Fibroblast of skin of abdomen (primary cell): Measurements from ENCODE around the gene TBC1D14.

ENCODE experiments used
- DNase-seq: peaks from one replicate; pipeline ENCODE4 v3.0.0-alpha.2; 2013

The TBC1D14 gene

DNA sequence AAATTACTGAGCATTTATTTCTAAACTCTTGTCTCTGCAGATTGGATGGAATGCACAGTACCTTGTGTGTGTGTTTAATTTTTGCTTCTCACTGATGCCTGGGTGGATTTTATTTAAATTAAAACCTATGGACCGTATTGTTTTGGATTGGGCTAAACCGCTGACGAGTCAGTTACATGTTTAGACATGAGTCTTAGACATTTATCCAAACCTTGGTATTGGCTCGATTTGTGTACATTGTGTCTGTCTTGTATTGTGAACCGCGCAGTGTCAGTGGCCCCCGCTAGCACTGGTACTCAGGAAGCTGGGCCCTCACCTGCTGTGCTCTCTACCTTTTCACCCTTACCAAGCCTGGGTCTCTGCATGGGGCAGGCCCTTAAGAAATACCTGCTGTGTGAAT lies 92.7 kb downstream of the TBC1D14 start:
- DNase-seq, result no peak

DNA sequence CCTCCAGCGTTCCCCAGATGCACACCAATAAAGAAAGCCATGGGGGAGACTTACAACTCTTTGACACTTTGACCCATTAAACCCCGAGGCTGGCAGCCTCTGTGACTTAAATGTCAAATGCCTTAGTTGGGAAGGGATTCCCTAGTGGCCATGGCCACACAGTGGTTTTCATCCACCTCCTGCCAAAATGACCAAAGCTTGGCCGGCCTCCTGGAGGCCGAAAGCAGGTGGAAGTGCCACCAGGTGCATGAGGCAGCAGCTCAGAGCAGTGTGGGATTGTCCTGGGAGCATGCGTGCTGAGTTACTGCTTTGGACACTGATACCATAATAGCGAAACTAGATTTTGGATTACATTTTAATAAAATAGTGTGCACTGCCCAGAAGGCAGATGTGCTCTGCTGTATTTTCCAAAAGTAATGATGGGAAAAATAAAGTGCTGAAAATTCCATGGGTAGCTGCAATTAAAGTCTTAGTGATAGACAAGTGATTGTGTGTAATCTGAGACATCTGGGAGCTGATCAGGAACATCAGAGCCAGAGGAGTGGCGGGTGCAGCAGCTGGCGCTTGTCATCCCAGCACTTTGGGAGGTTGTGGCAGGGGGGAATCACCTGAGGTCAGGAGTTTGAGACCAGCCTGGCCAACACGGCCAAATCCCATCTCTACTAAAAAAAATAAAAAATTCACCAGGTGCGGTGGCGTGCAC lies 93.7 kb downstream of the TBC1D14 start:
- DNase-seq, result no peak

DNA sequence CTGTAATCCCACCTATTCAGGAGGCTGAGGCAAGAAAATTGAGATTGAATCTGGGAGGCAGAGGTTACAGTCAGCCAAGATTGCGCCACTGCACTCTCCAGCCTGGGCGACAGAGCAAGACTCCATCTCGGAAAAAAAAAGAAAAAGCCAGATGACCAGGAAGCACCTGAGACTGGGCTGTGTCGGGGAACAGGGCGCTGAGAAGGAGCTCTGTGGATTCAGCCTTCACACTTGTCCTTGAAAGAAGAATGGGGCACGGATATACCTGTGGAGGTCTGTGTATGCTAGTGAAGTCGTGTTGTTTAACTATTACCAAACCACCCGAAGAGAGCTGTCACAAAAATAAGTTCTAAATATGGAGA lies 94.2 kb downstream of the TBC1D14 start:
- no peak for DNase-seq

DNA sequence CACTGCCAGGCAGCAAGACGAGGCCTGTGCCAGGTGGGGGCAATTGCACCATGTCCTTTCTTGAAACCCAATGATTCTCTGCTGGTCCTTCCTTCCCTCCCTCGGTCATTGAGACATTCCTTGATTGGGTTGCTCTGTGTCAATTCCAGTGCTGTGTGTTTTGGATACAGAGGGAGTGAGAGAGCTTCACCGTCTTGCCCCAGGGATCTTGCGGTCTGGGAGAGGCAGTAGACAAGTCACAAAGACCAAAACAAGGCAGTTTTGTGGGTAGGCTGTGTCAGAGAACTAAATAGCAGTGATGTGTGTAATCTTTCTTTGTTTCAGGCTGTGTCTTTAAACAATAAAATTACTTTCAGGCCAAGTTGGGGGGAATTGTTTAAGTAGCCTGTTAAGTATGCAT lies 94.7 kb downstream of the TBC1D14 start:
- DNase-seq, result peak; percentile 4

DNA sequence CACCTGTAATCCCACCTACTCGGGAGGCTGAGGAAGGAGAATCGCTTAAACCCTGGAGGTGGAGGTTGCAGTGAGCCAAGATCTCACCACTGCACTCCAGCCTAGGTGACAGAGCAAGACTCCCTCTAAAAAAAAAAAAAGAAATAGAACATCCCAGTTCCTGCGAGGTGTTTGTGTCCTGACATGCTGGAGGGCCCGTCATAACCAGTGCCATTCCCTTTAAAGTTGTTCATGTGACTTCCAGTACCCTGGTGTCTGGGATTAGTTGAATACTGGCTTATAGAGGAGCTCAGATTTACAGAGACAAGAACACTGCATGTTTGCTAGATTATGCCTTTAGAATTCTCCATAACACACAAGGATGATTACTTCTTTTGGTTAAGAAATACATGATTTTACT lies 95.9 kb downstream of the TBC1D14 start:
- no peak for DNase-seq

DNA sequence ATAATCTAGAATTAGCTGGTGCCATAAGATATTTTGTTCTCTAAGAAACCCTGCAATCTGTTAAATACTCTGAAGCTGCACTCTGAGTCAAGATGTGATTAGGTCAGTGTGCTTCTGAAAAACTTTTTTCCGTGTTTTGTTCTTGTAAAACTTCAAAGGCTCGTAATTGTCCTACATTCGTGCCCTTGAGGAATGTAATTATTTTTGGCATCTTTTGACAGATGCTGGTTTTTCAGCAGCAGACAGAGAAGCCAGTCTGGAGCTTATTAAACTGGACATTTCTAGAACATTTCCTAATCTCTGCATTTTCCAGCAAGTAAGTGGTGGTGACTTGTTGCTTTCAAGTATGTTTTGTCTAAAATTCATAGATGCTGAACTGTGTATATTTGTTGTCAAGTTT lies 96.8 kb downstream of the TBC1D14 start:
- DNase-seq, result no peak

DNA sequence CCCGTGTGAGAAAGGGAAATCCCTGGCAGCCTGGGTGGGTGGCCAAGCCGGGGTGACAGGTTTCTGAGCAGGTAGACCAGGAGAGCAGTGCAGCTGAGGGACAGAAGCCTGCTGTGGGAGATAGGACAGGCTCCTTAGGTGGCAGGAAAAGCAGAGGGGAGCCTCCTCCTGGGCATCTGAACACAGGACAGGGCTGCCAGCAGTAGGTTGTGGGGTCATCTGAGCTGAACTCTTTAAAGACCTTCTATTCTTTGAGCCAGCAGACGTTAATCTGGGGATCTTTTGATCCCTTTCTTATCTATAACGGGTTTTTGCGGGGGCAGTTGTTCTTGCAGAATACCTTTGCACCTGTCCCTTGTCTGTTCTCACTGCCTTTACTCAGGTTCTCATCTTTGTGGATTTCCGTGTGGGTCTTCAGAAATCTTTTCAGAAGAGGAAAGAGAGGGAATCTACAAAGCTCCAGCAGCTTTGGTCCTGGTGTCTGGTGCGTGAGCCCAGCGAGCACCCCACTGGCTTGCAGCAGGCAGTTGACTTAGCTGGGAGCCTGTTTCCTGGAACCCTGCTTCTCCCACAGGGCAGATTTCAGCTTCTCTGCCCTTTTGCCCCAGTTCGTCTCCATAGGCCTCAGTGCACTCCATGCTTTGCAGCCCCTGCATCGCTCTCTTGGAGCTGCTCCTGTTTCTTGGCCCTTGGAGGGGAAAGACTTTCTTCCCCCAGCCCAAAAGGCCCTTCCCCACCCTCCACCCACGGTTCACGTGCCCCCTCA lies 97.7 kb downstream of the TBC1D14 start:
- no peak for DNase-seq

DNA sequence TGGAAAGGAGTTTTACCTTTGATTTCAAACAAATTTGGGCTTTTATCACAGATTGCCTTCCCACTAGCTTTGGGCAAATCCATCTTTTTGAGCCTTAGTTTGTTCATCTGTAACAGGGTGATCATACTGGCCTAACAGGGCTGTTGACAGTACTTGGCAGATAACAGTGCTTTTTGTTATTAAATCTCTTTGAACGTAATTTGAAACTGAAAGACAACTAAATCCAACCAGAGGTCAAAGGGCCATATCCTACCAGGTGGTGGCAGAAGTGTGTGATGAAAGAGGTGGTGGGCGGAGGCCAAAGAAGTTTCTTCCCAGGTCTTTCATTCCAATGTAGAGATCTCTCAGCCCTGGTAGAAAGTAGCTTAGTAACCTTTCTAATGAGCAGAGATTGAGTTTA lies 98.3 kb downstream of the TBC1D14 start:
- no peak for DNase-seq

DNA sequence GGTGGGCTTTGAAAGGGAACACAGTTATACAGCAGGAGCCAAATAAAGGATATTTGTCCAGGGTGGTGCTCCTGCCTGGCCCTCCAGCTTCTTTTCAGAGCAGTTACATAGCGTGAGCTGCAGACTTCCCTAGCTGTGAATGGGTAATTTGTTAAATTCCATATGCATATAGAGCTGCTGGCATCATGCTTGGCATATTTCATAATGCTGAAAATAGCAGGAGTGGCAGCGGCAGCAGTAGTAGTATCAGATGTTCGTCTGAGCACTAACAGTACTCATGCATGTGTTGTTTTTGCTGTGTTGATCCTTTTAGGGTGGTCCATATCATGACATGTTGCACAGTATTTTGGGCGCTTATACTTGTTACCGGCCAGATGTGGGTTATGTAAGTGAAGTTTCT lies 99.9 kb downstream of the TBC1D14 start:
- no peak for DNase-seq

DNA sequence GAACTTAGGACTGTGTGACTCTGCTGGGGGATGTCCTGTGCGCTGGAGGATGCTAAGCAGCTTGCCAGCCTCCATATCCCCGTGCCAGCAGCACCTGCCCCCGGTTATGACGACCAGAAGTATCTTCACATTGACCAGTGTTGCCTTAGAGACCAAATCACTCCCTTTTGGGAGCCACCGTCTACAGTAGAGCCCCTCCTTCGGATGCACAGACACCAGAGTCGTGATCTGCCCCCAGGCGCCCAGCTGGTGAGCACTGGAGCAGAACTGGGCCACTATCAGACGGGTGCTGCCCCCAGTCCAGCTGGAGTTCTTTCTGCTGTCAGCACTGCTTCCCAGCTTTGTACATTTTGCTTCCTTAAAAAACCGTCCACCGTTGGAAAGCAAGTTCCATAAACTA lies 103.5 kb downstream of the TBC1D14 start:
- DNase-seq, result no peak

DNA sequence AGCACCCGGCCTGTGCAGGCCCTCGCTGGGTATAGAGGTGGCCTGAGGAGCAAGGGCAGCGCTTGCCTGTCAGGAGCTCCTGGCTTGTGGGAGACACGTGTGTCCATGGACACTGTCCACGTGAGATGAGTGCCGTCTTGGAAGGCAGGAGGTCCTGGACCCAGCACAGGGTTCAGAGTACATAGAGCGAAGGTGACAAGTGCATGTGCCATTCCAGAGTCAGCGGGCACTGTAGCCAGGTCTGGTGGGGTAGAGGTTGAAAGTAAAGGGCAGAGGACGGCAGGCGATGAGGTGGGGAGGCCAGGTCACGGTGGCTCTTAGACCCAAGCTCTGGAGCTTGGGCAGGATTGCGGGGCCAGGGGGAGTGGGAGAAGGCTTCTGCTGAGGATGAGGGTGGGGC lies 105.2 kb downstream of the TBC1D14 start:
- DNase-seq, result no peak

DNA sequence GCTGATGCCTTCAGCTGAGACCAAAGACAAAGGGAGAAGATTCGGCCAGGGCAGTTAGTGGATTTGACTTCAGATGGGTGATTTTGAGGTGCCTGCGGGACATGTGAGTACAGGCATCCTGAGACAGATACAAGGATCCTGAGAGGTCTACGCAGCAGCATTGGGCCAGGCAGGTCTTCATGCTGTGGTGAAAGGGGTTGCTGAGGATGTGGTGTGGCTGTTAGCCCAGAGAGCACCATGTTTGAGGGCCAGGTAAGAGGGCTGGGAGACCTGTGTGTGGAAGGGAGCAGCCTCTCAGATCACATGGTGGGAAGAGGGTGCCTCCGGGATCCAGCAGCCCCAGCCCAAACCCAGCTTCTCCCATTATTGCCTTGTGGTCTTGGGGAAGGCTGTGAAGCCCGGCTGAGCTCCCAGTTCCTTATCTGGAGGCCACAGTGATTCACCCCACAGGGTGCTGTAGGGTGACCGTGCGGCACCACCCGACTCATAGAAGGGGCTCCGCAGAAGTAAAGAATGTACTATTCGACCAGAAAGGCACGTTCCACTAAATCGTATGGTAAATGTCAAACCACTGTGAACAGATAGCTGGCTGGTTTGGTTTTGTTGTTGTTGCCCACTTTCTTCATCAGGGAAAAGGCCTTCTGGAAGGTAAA lies 105.9 kb downstream of the TBC1D14 start:
- DNase-seq, result no peak

DNA sequence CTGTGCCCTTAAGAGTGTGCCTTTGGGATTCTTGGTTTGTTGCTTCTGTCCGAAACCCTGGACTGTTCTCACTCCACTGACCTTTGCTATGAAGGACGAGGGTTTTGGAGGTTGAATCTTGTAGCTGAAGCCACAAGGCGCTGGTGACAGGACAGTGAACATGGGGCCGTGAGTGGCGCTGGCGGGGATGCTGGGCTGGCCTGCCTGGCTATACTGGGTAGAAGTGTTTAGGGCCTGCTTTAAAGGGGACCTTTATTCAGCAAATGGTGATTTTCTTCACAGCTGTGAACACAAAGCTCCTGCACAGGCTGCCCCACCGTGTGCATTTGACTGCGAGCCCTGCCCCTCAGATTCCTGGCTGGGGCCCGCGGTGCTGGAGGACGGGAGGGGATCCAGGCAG lies 106.5 kb downstream of the TBC1D14 start:
- no peak for DNase-seq

DNA sequence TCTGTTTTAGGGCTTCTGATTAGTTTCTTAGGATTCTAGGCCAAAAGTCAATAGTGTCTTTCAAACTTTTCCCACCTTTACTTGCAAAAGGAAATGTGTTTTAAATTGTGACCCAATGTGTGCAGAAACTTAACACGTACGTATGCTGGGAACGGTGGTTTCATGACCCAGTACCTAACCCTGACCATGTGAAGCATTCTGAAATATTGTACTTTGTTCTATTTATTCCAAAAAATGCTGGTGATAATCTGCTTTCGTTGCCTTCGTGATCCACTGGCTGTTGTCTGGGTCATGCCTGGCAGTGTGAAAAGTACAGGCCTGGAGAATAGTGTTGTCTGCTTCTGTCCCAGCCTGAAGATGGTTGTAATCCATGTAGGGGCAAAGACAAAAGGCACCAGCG lies 106.9 kb downstream of the TBC1D14 start:
- no peak for DNase-seq

DNA sequence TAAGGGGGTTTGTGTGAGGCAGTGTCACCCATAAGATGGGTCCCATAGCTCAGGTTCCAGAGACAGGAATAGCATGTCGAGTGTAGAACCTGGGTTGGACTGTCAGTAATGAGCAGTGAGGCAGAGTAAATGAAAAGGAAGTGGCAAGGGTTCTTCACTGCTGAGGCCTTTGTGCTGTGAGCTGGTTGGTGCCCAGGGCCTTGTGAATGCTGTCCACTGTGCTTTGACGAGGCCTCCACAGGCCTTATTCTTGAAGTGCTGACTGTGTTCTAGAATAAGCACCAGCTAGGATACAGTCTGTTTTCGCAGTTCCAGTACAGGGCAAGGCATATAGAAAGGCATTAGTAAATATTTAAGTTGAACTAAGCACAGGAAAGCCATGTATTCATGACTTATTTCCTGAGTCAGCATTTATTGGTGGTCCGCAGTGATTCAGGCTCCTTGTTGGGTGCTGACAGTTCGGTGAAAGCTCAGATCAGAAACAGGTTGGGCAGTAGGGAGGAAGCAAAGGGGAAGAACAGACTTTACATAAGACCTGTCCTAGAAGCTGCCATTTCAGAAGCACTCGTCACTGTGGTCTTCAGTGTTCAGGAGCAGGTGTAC lies 107.9 kb downstream of the TBC1D14 start:
- DNase-seq, result no peak

DNA sequence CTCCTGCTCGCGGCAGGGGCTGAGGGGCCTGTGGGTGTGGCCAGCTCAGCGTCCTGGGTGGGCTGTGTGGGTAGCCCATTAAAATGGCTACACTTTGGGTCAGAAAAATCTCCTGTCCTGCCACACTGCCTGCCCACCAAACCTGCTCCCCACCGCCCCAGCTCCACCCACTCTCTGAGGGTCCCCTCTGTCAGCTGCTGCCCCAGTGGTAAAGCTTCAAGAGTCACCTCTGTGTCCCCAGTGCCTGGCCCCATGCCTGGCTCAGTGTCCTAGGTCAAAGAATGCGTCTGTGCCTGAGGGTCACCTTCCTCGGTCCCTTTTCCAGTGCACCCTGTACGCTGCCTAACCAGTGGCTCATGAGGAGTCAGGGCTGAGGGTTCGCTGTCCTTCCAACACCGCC lies 108.7 kb downstream of the TBC1D14 start:
- DNase-seq, result no peak

DNA sequence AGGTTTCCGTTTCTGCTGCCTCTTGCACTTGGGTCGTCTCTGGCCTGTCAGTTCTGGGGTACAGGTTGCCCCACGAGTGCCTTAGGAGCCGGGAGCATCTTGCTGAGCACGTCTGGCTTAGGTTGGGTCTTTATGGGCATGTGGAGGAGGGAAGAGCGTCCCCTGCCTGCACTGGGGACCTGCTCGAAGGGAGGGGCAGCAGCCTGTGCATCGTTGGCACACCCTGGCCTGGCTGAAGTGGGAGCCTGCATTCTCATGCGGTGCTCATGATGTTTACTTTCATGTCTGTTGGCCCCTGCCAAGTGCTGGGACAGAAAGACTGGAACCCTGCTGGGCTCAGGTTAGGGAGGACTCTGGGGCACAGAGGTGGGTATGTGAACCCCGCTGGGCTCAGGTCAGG lies 109.7 kb downstream of the TBC1D14 start:
- no peak for DNase-seq

DNA sequence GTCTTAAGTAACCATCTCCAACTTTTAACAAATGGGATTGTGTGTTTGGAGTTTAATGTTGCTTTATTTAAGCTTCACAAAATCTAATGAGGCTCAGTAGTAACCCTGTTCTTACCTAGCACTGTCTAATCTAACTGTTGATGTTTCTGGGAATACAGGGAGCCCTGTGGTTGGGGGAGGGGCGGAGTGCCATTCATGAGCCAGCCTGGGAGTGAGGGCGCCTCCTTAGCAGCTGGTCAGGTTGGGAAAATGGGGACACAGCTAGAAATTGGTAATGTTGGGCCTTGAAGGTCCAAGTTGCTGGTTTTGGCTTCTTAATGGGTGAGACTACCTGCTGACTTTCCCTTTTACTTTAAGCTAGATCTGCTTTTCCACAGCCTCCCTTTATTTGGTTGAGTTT lies 110.7 kb downstream of the TBC1D14 start:
- DNase-seq, result no peak

DNA sequence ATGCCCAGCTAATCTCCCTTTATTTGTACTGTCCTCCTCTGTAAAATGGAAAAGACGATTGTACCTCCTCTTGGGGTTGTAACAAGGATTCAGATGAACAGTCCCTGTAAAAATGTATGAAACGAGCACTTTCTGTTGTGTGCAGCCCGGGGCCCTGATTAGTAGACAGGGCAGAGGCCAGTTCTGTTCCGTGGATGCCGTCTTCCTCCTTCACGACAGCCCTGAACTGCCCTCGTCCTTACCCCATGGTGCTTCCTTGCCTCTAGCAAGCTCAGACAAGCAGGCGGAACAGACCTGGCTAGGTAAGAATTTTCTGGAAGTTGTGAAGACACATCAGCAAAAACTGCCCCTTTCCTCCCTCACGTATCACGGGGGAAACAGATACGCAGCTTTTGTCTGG lies 111.2 kb downstream of the TBC1D14 start:
- no peak for DNase-seq

DNA sequence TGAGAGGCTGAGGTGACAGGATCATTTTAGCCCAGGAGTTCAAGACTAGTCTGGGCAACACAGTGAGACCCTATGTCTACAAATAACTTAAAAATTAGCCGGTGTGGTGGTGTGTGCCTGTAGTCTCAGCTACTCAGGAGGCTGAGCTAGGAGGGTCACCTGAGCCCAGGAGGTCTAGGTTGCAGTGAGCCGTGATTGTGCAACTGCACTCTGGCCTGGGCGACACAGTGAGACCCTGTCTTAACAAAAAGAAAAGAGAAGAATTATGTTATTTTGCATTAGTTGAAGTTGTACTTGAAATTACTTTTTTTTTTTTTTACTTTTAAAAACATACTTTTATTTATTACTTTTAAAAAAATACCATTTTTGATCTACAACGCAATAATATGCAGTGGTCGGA lies 111.7 kb downstream of the TBC1D14 start:
- DNase-seq, result no peak

DNA sequence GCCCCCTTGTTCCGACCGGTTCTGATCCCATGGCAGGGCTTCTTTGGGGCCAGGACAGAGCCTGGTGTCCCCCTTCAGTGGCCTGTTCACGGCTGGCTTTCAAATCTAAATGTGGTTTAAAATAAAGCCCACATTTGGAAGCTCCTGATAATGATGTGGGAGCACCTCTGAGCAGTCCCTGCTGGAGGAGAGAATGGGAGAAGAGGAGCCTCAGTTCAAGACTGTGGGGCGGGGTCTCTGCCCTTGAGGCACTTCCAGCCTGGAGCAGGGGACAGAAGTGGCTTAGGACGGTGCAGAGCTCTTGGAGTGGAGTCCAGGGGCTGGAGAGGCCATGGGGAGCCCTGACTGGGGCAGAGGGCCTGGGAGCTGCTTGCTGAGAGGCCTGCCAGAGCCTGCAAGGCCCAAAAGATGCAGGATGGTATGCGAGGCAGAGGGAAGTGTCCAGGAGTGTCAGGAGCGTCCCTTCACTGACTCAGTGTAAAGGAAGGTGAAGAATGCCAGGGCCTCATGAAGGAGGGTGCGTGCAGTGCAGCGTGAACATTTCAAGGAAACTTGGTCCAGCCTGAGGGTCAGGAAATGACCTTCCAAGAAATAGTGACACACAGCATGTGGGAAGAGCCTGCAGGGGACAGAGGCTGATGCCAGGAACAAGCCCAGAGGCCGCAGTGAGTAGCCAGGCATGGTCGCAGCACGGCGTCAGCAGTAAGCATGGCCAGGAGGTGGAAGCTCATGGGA lies 112.5 kb downstream of the TBC1D14 start:
- peak; percentile 61 for DNase-seq

DNA sequence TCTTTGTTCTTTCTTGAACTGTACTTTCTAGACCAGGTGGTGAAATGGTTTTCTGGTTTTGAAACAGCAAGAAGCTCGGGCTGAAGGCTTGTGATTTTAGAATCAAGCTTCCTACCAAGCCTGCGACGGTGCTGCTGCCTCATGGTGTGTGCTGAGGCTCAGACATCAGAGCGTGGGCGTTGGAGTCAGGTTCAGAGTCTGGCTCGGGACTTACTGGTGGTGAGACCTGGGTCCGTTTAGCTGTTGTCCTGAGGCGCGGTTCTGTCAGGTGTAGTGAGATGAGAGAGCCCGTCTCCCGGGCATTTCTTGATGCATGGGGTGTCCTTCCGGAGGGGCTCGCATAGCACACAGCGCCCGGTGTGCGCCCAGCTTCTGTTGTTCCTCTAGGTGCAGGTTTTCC lies 113.9 kb downstream of the TBC1D14 start:
- DNase-seq, result no peak

DNA sequence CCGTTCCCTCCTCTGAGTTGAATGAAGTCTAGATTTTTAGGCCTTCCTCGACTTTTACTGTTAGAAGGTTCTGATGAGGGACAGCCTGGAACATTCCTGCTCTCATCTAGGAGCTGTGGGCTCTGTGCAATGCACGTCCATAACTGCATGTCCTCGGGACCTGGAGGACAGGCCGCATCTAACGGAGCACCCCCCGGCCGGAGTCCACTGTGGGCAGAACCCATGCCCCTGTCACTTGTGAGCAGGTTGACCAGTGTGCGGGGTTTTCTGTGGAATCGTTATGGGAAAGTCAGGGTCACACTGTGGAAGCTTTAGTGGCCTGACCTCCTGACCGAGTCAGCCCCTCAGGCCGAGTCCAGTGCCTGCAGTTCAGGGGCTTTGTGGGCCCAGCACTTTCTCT lies 114.3 kb downstream of the TBC1D14 start:
- DNase-seq, result no peak
